Fibroblast of lung (primary cell): ENCODE data around the gene DNAJA3. TPM values are rescaled to one million over a fixed set of nuclear protein-coding genes. Genes with fewer than 3 reads are reported as not detected.

Source experiments
- DNase-seq, 2 donors: peaks; one replicate each; pipeline versions ENCODE4 v3.0.0 to v3.0.0-alpha.2; 2010; ENCODE audit warnings: low read depth in 2 of 2
- H2AFZ ChIP-seq: 2 replicates; pipeline ENCODE4 v1.5.1; 2012; ENCODE audit warnings: low read length, control low read depth, inconsistent platforms
- H3K27ac ChIP-seq: 2 replicates; pipeline ENCODE4 v1.5.1; 2011; ENCODE audit warnings: low read length, control low read depth; ENCODE audit not compliant: insufficient read depth
- H3K27me3 ChIP-seq: 2 replicates; pipeline ENCODE4 v1.5.1; 2011; ENCODE audit warnings: mild to moderate bottlenecking, low read length; ENCODE audit not compliant: control insufficient read depth, insufficient read depth
- H3K36me3 ChIP-seq: 2 replicates; pipeline ENCODE4 v1.5.1; 2011; ENCODE audit warnings: low read length; ENCODE audit not compliant: control insufficient read depth, insufficient read depth
- H3K4me1 ChIP-seq: 2 replicates; pipeline ENCODE4 v1.5.1; 2011; ENCODE audit warnings: low read length; ENCODE audit not compliant: control insufficient read depth, insufficient read depth; ENCODE audit errors: extremely low read depth
- H3K4me2 ChIP-seq: 2 replicates; pipeline ENCODE4 v1.5.1; 2011; ENCODE audit warnings: low read length, control low read depth; ENCODE audit not compliant: insufficient read depth; ENCODE audit errors: extremely low read depth
- H3K4me3 ChIP-seq, 4 experiments: fragments of 200-600 bp in 1 of 4; sonication (generic) in 1 of 4; replicated peaks in 1 of 4; 2 replicates each; pipeline ENCODE4 v1.5.1; 2011 to 2016; ENCODE audit warnings: low read length in 4 of 4, low read depth in 3 of 4, mild to moderate bottlenecking in 3 of 4, control low read depth in 2 of 4, inconsistent platforms in 1 of 4, mixed read lengths in 1 of 4; ENCODE audit not compliant: insufficient read depth in 1 of 4; ENCODE audit errors: control extremely low read depth in 1 of 4
- H3K79me2 ChIP-seq: 2 replicates; pipeline ENCODE4 v1.5.1; 2012; ENCODE audit warnings: mild to moderate bottlenecking, low read length, inconsistent platforms; ENCODE audit not compliant: control insufficient read depth, insufficient read depth
- H3K9ac ChIP-seq: 2 replicates; pipeline ENCODE4 v1.5.1; 2011; ENCODE audit warnings: mild to moderate bottlenecking, low read length, control low read depth; ENCODE audit not compliant: insufficient read depth
- H3K9me3 ChIP-seq: 2 replicates; pipeline ENCODE4 v1.5.1; 2012; ENCODE audit warnings: low read depth, low read length; ENCODE audit not compliant: control insufficient read depth, insufficient read depth
- H4K20me1 ChIP-seq: 2 replicates; pipeline ENCODE4 v1.5.1; 2011; ENCODE audit warnings: low read length; ENCODE audit not compliant: control insufficient read depth, insufficient read depth; ENCODE audit errors: extremely low read depth
- CTCF ChIP-seq, 2 donors: IDR thresholded peaks in 1 of 2; conservative IDR thresholded peaks in 1 of 2; 1 replicate in 1 of 2; 2 replicates in 1 of 2; pipeline ENCODE4 v1.5.1; 2011 to 2012; ENCODE audit warnings: low read length in 2 of 2, control low read depth in 1 of 2, inconsistent platforms in 1 of 2, low read depth in 1 of 2, mild to moderate bottlenecking in 1 of 2
- EZH2 ChIP-seq: IDR thresholded peaks from 2 replicates; pipeline ENCODE4 v1.5.1; 2012; ENCODE audit warnings: low read length, control low read depth, mild to moderate bottlenecking; ENCODE audit errors: missing control alignments
- polyA plus RNA-seq, 2 donors: library from polyadenylated mRNA; depleted of rRNA in 1 of 2; stranded (reverse) in 1 of 2; unstranded in 1 of 2; fragments of >200 nt; gene quantifications; 2 replicates each; pipeline ENCODE4 v1.2.1, GENCODE V29; 2011 to 2012; ENCODE audit warnings: missing spikeins in 1 of 2
- total RNA-seq: library from RNA; depleted of rRNA; stranded (reverse); fragments of >200 nt; gene quantifications from 2 replicates; pipeline ENCODE4 v1.2.1, GENCODE V29; 2014

Gene DNAJA3
- total and polyA plus RNA-seq, 2 donors (not counting 1 experiment from before 2014, with no cell fraction given) = 27.8 to 66.1 TPM

- Histone ChIP-seq H3K4me1 (peaks cover 29% of the 10 kb centered on the region), H2AFZ (no peak overlapping the region), H3K9ac (no peak overlapping the region), H3K79me2 (peaks cover 23% of the 10 kb centered on the region), H3K4me3 (no peak overlapping the region), H3K27me3 (no peaks in the 10 kb centered on the region), H3K4me2 (no peak overlapping the region), H3K36me3 (peaks cover 5% of the 10 kb centered on the region), H4K20me1 (no peaks in the 10 kb centered on the region), H3K27ac (no peak overlapping the region), H3K9me3 (no peaks in the 10 kb centered on the region)
- peak in 1 of 2 donors; percentile 70 for DNase-seq
- TF ChIP-seq CTCF (conservative IDR thresholded peaks at IDR 0.05 in 1 of 2, IDR thresholded peaks at IDR 0.05 in 1 of 2; ENCODE audit: low read depth in 1 of 2, low read length in 2 of 2) = no peak
- TF ChIP-seq EZH2 = no peak
These were observed 14.0 kb upstream of the DNAJA3 start for GRCh38 chr16:4411684-4412083.

- Histone ChIP-seq H3K79me2 (peaks cover 23% of the 10 kb centered on the region), H3K27me3 (no peaks in the 10 kb centered on the region), H3K9ac (no peak overlapping the region), H3K4me1 (peaks cover 29% of the 10 kb centered on the region), H3K9me3 (no peaks in the 10 kb centered on the region), H3K36me3 (peaks cover 5% of the 10 kb centered on the region), H3K27ac (no peak overlapping the region), H3K4me2 (no peak overlapping the region), H4K20me1 (no peaks in the 10 kb centered on the region), H3K4me3 (no peak overlapping the region), H2AFZ (no peak overlapping the region)
- no peak for DNase-seq
- no peak for TF ChIP-seq EZH2
- TF ChIP-seq CTCF (conservative IDR thresholded peaks at IDR 0.05 in 1 of 2, IDR thresholded peaks at IDR 0.05 in 1 of 2; ENCODE audit: low read depth in 1 of 2, low read length in 2 of 2) = no peak
These were observed 13.5 kb upstream of the DNAJA3 start for GRCh38 chr16:4412159-4412558.

- Histone ChIP-seq H2AFZ (no peak overlapping the region), H3K79me2 (peaks cover 23% of the 10 kb centered on the region), H3K9ac (no peak overlapping the region), H3K4me3 (no peak overlapping the region), H3K27ac (no peak overlapping the region), H3K27me3 (no peaks in the 10 kb centered on the region), H3K4me2 (no peak overlapping the region), H4K20me1 (no peaks in the 10 kb centered on the region), H3K4me1 (peaks cover 27% of the 10 kb centered on the region), H3K9me3 (no peaks in the 10 kb centered on the region), H3K36me3 (no peaks in the 10 kb centered on the region)
- TF ChIP-seq EZH2 (no peak), CTCF (conservative IDR thresholded peaks at IDR 0.05 in 1 of 2, IDR thresholded peaks at IDR 0.05 in 1 of 2; ENCODE audit: low read depth in 1 of 2, low read length in 2 of 2) (no peak)
- no peak for DNase-seq
These were observed 12.8 kb upstream of the DNAJA3 start for GRCh38 chr16:4412854-4413253.
